Endothelial cell (in vitro differentiated cells): ENCODE results near the gene CDC42BPG. TPM values are rescaled to one million over a fixed set of nuclear protein-coding genes. Genes with fewer than 3 reads are reported as not detected.
A peak's percentile ranks its signal among the peaks of the same experiment; 100 is the strongest.

Experiments used
- DNase-seq: peaks from one replicate; pipeline ENCODE4 v3.0.0; 2021; ENCODE audit warnings: low spot score
- H3K27ac Mint-ChIP-seq: one replicate; pipeline ENCODE4 v1.8.0; 2021; ENCODE audit warnings: mixed read lengths, inconsistent platforms; ENCODE audit not compliant: unreplicated experiment
- H3K27me3 Mint-ChIP-seq: one replicate; pipeline ENCODE4 v1.8.0; 2021; ENCODE audit warnings: mild to moderate bottlenecking, moderate library complexity, mixed read lengths, inconsistent platforms; ENCODE audit not compliant: unreplicated experiment
- H3K36me3 Mint-ChIP-seq: one replicate; pipeline ENCODE4 v1.8.0; 2021; ENCODE audit warnings: mild to moderate bottlenecking, low read depth, mixed read lengths, inconsistent platforms; ENCODE audit not compliant: unreplicated experiment
- H3K4me1 Mint-ChIP-seq: one replicate; pipeline ENCODE4 v1.8.0; 2021; ENCODE audit warnings: mild to moderate bottlenecking, mixed read lengths, inconsistent platforms; ENCODE audit not compliant: unreplicated experiment
- H3K4me3 Mint-ChIP-seq: one replicate; pipeline ENCODE4 v1.8.0; 2021; ENCODE audit warnings: mild to moderate bottlenecking, mixed read lengths, inconsistent platforms; ENCODE audit not compliant: unreplicated experiment
- H3K9me3 Mint-ChIP-seq: one replicate; pipeline ENCODE4 v1.8.0; 2021; ENCODE audit warnings: mixed read lengths, inconsistent platforms; ENCODE audit not compliant: unreplicated experiment
- CTCF ChIP-seq: fragments of 200-600 bp; sonication (generic); IDR thresholded peaks from one replicate; pipeline ENCODE4 v1.5.0; 2021; ENCODE audit warnings: antibody characterized with exemption; ENCODE audit not compliant: unreplicated experiment
- total RNA-seq: library from RNA; stranded (reverse); fragmentation: NEBNext Ultra II Directional; extraction: Animal tissue kit (Norgen Biotek cat#: 25700); gene quantifications from one replicate; pipeline ENCODE4 v1.2.1, GENCODE V29; 2021; ENCODE audit not compliant: unreplicated experiment

The CDC42BPG gene
- total RNA-seq, 1 donor from 2014 or later, result 4.1 TPM

GRCh38 chr11:64856382-64857227 lies 12.2 kb upstream of the CDC42BPG start:
- Mint-ChIP-seq H3K27me3 (peaks cover 7% of the 10 kb centered on the region), H3K27ac (no peak overlapping the region), H3K36me3 (peaks cover 13% of the 10 kb centered on the region), H3K9me3 (no peaks in the 10 kb centered on the region), H3K4me1 (peaks cover 2% of the 10 kb centered on the region), H3K4me3 (no peak overlapping the region)
- no peak for TF ChIP-seq CTCF
- no peak for DNase-seq

GRCh38 chr11:64855596-64856304 lies 11.3 kb upstream of the CDC42BPG start:
- peaks cover 7% of the 10 kb centered on the region for H3K27me3 Mint-ChIP-seq
- DNase-seq, result no peak
- no peak for TF ChIP-seq CTCF
- peaks cover 3% of the 10 kb centered on the region for H3K4me1 Mint-ChIP-seq
- H3K4me3 Mint-ChIP-seq, result peak overlapping the region; percentile 34
- H3K27ac Mint-ChIP-seq, result no peak overlapping the region
- peaks cover 13% of the 10 kb centered on the region for H3K36me3 Mint-ChIP-seq
- no peaks in the 10 kb centered on the region for H3K9me3 Mint-ChIP-seq

GRCh38 chr11:64854534-64855502 lies 10.4 kb upstream of the CDC42BPG start:
- Mint-ChIP-seq H3K36me3 (peaks cover 8% of the 10 kb centered on the region), H3K27me3 (peaks cover 10% of the 10 kb centered on the region)
- DNase-seq, result no peak

GRCh38 chr11:64854157-64854533 lies 9.7 kb upstream of the CDC42BPG start:
- DNase-seq, result no peak
- no peak overlapping the region for H3K27ac Mint-ChIP-seq
- peaks cover 10% of the 10 kb centered on the region for H3K27me3 Mint-ChIP-seq
- H3K4me1 Mint-ChIP-seq, result peaks cover 3% of the 10 kb centered on the region
- H3K4me3 Mint-ChIP-seq, result no peak overlapping the region
- no peak for TF ChIP-seq CTCF
- peaks cover 8% of the 10 kb centered on the region for H3K36me3 Mint-ChIP-seq
- no peaks in the 10 kb centered on the region for H3K9me3 Mint-ChIP-seq

More at GRCh38 chr11:64854534-64855502, 10.4 kb upstream of the CDC42BPG start:
- no peak for TF ChIP-seq CTCF
- Mint-ChIP-seq H3K27ac (no peak overlapping the region), H3K4me1 (peaks cover 3% of the 10 kb centered on the region), H3K9me3 (no peaks in the 10 kb centered on the region), H3K4me3 (peak overlapping the region; percentile 34)
